Endothelial cell (in vitro differentiated cells): ENCODE results near the gene C12orf54. TPM values are rescaled to one million over a fixed set of nuclear protein-coding genes. Genes with fewer than 3 reads are reported as not detected.
"Not testable (repeated sequence)": the region's sequence is repeated elsewhere in the genome, so short reads cannot be mapped to it uniquely, and the experiment has no call there.

Source experiments
- DNase-seq: peaks from one replicate; pipeline ENCODE4 v3.0.0; 2021; ENCODE audit warnings: low spot score
- H3K27ac Mint-ChIP-seq: one replicate; pipeline ENCODE4 v1.8.0; 2021; ENCODE audit warnings: mixed read lengths, inconsistent platforms; ENCODE audit not compliant: unreplicated experiment
- H3K27me3 Mint-ChIP-seq: one replicate; pipeline ENCODE4 v1.8.0; 2021; ENCODE audit warnings: mild to moderate bottlenecking, moderate library complexity, mixed read lengths, inconsistent platforms; ENCODE audit not compliant: unreplicated experiment
- H3K36me3 Mint-ChIP-seq: one replicate; pipeline ENCODE4 v1.8.0; 2021; ENCODE audit warnings: mild to moderate bottlenecking, low read depth, mixed read lengths, inconsistent platforms; ENCODE audit not compliant: unreplicated experiment
- H3K4me1 Mint-ChIP-seq: one replicate; pipeline ENCODE4 v1.8.0; 2021; ENCODE audit warnings: mild to moderate bottlenecking, mixed read lengths, inconsistent platforms; ENCODE audit not compliant: unreplicated experiment
- H3K4me3 Mint-ChIP-seq: one replicate; pipeline ENCODE4 v1.8.0; 2021; ENCODE audit warnings: mild to moderate bottlenecking, mixed read lengths, inconsistent platforms; ENCODE audit not compliant: unreplicated experiment
- H3K9me3 Mint-ChIP-seq: one replicate; pipeline ENCODE4 v1.8.0; 2021; ENCODE audit warnings: mixed read lengths, inconsistent platforms; ENCODE audit not compliant: unreplicated experiment
- total RNA-seq: library from RNA; stranded (reverse); fragmentation: NEBNext Ultra II Directional; extraction: Animal tissue kit (Norgen Biotek cat#: 25700); gene quantifications from one replicate; pipeline ENCODE4 v1.2.1, GENCODE V29; 2021; ENCODE audit not compliant: unreplicated experiment
- TF ChIP-seq, protein P1 (sequence below): fragments of 200-600 bp; sonication (generic); IDR thresholded peaks from one replicate; pipeline ENCODE4 v1.5.0; 2021; ENCODE audit warnings: antibody characterized with exemption; ENCODE audit not compliant: unreplicated experiment

Gene C12orf54
- total RNA-seq, 1 donor from 2014 or later, result not detected

DNA sequence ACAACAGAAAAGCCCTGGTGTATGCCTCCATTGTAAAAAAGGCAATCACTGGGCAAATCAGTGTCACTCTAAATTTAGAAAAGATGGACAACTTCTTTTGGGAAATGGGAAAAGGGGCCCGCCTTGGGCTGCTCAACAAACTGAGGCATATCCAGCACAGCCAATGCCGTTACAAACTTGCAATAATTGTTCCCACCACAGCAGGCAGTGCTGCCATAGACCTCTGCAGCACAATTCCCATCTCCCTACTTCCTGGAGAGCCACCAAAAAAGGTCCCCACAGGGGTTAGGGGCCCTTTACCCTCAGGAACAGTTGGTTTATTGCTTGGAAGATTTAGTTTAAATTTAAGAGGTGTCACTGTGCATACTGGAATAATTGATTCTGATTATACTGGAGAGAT, 26.7 kb downstream of the C12orf54 start:
- no peaks in the 10 kb centered on the region for H3K4me1 Mint-ChIP-seq
- peaks cover 3% of the 10 kb centered on the region for H3K27me3 Mint-ChIP-seq
- H3K4me3 Mint-ChIP-seq, result no peak overlapping the region
- no peaks in the 10 kb centered on the region for H3K9me3 Mint-ChIP-seq
- TF ChIP-seq, protein P1, sequence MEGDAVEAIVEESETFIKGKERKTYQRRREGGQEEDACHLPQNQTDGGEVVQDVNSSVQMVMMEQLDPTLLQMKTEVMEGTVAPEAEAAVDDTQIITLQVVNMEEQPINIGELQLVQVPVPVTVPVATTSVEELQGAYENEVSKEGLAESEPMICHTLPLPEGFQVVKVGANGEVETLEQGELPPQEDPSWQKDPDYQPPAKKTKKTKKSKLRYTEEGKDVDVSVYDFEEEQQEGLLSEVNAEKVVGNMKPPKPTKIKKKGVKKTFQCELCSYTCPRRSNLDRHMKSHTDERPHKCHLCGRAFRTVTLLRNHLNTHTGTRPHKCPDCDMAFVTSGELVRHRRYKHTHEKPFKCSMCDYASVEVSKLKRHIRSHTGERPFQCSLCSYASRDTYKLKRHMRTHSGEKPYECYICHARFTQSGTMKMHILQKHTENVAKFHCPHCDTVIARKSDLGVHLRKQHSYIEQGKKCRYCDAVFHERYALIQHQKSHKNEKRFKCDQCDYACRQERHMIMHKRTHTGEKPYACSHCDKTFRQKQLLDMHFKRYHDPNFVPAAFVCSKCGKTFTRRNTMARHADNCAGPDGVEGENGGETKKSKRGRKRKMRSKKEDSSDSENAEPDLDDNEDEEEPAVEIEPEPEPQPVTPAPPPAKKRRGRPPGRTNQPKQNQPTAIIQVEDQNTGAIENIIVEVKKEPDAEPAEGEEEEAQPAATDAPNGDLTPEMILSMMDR, result no peak
- no peak overlapping the region for H3K27ac Mint-ChIP-seq
- H3K36me3 Mint-ChIP-seq, result no peaks in the 10 kb centered on the region
- DNase-seq, result no peak

DNA sequence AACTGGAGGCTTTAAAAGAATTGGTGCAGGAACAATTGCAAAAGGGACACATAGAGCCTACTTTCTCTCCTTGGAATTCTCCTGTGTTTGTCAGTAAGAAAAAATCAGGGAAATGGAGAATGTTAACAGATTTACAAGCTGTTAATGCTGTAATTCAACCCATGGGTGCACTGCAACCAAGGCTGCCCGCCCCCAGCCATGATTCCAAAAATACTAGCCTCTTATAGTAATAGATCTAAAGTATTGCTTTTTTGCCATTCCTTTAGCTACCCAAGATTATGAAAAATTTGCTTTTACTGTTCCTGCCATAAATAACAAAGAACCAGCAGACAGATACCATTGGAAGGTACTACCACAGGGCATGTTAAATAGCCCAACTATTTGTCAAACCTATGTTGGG, 27.8 kb downstream of the C12orf54 start:
- H3K36me3 Mint-ChIP-seq, result no peaks in the 10 kb centered on the region
- H3K4me1 Mint-ChIP-seq, result no peaks in the 10 kb centered on the region
- H3K27me3 Mint-ChIP-seq, result peaks cover 3% of the 10 kb centered on the region
- H3K4me3 Mint-ChIP-seq, result no peak overlapping the region
- TF ChIP-seq, protein P1, result no peak
- H3K27ac Mint-ChIP-seq, result no peak overlapping the region
- no peaks in the 10 kb centered on the region for H3K9me3 Mint-ChIP-seq
- DNase-seq, result no peak

DNA sequence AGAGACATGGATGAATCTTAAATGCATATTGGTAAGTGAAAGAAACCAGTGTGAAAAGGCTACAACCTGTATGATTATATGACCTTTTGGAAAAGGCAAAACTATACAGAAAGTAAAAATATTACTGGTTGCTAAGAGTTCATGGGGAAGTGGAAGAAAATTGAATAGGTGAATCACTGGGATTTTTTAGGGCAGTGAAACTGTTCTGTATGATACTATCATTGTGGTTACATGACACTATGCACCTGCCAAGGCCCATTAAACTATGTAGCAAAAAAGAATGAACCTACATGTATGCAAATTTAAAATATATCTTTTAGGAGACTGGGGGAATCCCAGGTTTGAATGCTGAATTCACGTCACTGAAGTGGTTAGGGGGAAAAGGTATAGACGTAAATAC, 30.6 kb downstream of the C12orf54 start:
- no peaks in the 10 kb centered on the region for H3K36me3 Mint-ChIP-seq
- no peak overlapping the region for H3K27ac Mint-ChIP-seq
- H3K9me3 Mint-ChIP-seq, result no peaks in the 10 kb centered on the region
- H3K4me3 Mint-ChIP-seq, result no peak overlapping the region
- no peaks in the 10 kb centered on the region for H3K27me3 Mint-ChIP-seq
- no peak for DNase-seq
- TF ChIP-seq, protein P1, result no peak
- H3K4me1 Mint-ChIP-seq, result no peaks in the 10 kb centered on the region

DNA sequence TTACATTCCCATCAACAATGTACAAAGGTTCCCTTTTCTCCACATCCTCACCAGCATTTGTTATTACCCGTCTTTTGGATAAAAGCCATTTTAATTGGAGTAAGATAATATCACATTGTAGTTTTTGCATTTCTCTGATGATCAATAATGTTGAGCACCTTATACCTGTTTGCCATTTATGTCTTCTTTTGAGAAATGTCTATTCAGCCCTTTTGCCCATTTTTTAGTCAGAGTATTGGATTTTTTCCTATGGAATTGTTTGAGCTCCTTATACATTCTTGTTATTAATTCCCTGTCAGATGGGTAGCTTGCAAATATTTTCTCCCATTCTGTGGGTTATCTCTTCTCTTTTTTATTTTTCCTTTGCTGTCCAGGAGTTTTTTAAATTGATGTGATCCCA, 32.4 kb downstream of the C12orf54 start:
- Mint-ChIP-seq H3K9me3 (no peaks in the 10 kb centered on the region), H3K27me3 (no peaks in the 10 kb centered on the region), H3K36me3 (no peaks in the 10 kb centered on the region), H3K4me1 (no peaks in the 10 kb centered on the region), H3K4me3 (no peak overlapping the region), H3K27ac (no peak overlapping the region)
- TF ChIP-seq, protein P1, result no peak
- DNase-seq, result no peak

DNA sequence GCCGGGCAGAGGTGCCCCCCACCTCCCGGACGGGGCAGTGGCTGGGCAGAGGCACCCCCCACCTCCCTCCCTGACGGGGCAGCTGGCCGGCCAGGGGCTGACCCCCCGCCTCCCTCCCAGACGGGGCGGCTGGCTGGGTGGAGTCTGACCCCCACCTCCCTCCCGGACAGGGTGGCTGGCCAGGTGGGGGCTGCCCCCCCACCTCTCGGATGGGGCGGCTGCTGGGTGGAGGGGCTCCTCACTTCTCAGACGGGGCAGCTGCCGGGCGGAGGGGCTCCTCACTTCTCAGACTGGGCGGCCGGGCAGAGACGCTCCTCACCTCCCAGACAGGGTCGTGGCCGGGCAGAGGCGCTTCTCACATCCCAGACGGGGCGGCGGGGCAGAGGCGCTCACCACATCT, 38.1 kb downstream of the C12orf54 start:
- H3K27me3 Mint-ChIP-seq, H3K4me1 Mint-ChIP-seq, H3K4me3 Mint-ChIP-seq, H3K9me3 Mint-ChIP-seq, H3K27ac Mint-ChIP-seq, DNase-seq, H3K36me3 Mint-ChIP-seq: not testable (repeated sequence)

DNA sequence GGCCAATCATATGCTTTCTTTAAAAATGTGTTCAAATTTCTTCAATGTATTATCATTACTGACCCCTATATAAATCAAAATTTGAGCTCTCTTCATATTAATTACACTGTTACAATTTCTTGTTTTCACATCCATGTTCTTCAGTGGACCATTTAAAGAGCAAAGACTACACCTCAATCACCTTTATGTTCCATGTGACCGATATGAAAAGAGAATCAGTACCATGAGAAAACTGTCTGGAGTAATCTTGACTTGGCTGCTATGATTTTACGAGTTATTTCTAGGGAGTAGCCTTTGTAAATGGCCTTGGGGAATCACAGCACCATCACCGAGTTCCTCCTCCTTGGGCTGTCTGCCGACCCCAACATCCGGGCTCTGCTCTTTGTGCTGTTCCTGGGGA, 43.0 kb downstream of the C12orf54 start, which contains the start of gene OR8S1:
OR8S1 (plus strand) TSS at position 301 of the 400 bp plus-strand sequence; CDS start at position 301, 0 bp downstream.
- TF ChIP-seq, protein P1, result no peak
- no peaks in the 10 kb centered on the region for H3K36me3 Mint-ChIP-seq
- H3K27ac Mint-ChIP-seq, result no peak within 1 kb of the TSS

More for the DNA sequence above, 43.0 kb downstream of the C12orf54 start, which contains the start of gene OR8S1:
- H3K9me3 Mint-ChIP-seq, result no peaks in the 10 kb centered on the region
- no peaks in the 10 kb centered on the region for H3K27me3 Mint-ChIP-seq
- no peak within 1 kb of the TSS for H3K4me3 Mint-ChIP-seq
- no peak for DNase-seq
- H3K4me1 Mint-ChIP-seq, result no peaks in the 10 kb centered on the region
